Right lobe of liver (tissue), 4 donors: Measurements from ENCODE around the gene PDPR.
"Not testable (repeated sequence)": the region's sequence is repeated elsewhere in the genome, so short reads cannot be mapped to it uniquely, and the experiment has no call there.

Experiments
- CTCF ChIP-seq, 4 donors: fragments of 200-600 bp in 3 of 4; fragments of 450-650 bp in 1 of 4; IDR thresholded peaks; one replicate each; pipeline versions ENCODE4 v1.5.1 to v1.8.0; 2016 to 2022; ENCODE audit warnings: antibody characterized with exemption in 4 of 4, mild to moderate bottlenecking in 2 of 4
- POLR2A ChIP-seq: fragments of 450-650 bp; IDR thresholded peaks from one replicate; pipeline ENCODE4 v1.6.1; 2017; ENCODE audit warnings: antibody characterized with exemption, mild to moderate bottlenecking
- donor health status: DM: no; HTN: no; CAD: no.
- donor health status: DM: no; HTN: no; CAD: no.
- donor health status: DM: no; HTN: yes; CAD: no.

- TF ChIP-seq CTCF (IDR thresholded peaks at IDR 0.05); POLR2A: not testable (repeated sequence)
Observed at GRCh38 chr16:70197611-70198010, 83.5 kb downstream of the PDPR start.
